HS-27A (cell line): ENCODE data around the gene MEP1A.
"Not testable (repeated sequence)": the region's sequence is repeated elsewhere in the genome, so short reads cannot be mapped to it uniquely, and the experiment has no call there.

Experiments used
- DNase-seq: peaks from one replicate; pipeline ENCODE4 v3.0.0-alpha.2; 2012; ENCODE audit warnings: low read depth, missing footprints

MEP1A gene

DNA sequence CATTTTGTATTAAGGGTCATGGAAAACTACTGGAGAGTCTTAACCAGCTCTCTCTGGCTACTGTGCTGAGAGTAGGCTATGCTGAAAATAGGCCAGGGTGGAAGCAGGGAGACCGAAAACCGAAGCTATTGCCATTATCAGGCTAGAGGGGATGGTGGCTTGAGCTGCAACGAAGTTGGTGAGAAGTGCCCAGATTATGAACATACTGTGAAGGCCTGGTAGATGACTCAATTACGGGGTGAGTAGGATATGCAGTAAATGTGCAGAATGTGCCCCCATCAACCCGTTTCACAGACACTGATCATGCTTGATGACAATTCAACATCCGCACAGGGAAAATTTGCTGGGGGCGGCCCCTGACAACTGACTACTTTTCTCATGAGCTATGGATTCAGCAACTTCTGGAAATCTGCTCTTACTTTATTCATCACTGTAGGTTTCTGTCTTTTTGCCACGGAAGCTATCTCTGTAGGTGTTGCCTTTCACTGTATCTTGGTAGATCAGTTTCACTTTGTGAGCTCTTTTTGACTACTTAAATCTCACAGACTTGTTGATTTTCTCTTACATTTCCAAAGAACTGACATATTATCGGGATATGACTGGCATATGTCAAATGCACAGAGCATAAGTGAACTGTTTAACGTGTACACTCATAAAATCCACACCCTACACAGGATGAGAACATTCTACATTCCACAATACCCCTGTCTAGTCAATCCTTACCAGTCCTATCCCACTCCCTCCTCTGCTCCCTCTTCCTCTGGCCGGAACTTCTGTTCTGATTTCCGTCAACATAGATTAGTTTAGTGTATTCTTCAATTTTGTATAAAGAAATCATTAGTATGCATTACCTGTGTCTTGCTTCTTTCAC lies 15.5 kb upstream of the MEP1A start:
- no peak for DNase-seq

GRCh38 chr6:46781478-46782378 lies 11.5 kb upstream of the MEP1A start:
- no peak for DNase-seq

GRCh38 chr6:46784535-46784934 lies 8.7 kb upstream of the MEP1A start:
- no peak for DNase-seq

- no peak for DNase-seq
Measured at GRCh38 chr6:46787871-46788540, 5.2 kb upstream of the MEP1A start.

GRCh38 chr6:46788791-46789190 lies 4.4 kb upstream of the MEP1A start:
- no peak for DNase-seq

GRCh38 chr6:46789434-46790354 lies 3.5 kb upstream of the MEP1A start:
- DNase-seq, result no peak

DNA sequence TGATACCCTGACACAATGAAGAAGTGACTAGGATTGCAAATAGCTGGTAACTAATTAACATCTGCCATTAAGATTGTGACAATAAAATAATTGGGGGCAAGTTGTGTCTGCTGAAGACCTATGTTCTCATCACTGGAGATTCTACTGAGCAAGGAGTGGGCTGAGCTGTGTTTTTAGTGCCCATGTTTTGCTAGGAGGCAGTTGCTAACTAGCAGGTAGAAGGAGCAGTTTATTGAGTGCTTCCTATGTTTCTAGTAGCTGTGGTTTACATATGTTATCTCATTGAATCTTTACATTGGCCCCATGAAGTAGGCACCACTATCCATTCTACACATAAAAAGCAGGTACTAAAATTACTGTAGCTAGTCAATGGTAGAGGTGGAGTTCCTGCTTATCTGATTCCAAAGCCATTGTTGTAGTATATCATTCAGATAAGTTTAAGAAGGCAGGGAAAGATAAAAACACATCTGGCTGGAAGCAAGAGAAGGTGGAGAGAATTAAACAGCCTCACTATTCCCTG lies 2.8 kb upstream of the MEP1A start:
- DNase-seq, result no peak

DNA sequence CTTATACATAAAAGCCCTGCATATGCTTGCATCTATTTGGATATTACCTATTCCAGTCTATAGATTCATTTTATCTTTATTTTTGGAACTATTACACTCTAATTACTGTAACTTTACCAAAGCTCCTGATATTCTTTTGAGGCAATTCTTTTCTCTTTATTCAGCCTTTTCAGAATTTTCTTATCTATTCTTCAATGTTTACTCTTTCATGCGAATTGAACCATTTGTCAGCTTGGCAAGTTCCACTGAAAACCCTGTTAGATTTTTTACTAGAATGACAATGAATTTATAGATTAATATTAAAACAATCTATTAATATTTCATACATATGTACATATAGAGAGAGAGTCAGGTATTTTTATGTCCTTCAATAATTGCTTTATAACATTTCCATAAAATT lies 554 bp upstream of the MEP1A start:
- DNase-seq, result no peak

DNA sequence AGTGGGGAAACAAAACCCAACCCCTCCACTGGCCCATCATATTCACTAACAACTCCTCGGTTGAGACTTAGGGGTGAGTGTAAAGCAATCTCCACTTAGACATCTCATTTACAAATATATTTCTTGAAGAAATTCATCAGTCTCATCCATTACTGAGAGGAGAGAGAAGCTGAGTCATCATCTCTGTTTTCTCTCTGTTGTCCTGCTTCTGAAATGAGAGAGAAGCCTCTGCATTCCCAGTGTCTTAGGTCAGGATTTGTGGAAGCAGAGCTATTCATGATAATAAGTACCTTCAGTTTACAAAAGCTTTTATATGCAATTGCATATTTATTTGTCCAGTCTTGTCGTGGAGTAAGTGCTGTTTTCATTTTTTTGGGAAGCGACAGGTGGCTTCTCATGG lies 879 bp downstream of the MEP1A start:
- DNase-seq, result no peak

GRCh38 chr6:46795816-46796215 lies 2.6 kb downstream of the MEP1A start:
- no peak for DNase-seq

DNA sequence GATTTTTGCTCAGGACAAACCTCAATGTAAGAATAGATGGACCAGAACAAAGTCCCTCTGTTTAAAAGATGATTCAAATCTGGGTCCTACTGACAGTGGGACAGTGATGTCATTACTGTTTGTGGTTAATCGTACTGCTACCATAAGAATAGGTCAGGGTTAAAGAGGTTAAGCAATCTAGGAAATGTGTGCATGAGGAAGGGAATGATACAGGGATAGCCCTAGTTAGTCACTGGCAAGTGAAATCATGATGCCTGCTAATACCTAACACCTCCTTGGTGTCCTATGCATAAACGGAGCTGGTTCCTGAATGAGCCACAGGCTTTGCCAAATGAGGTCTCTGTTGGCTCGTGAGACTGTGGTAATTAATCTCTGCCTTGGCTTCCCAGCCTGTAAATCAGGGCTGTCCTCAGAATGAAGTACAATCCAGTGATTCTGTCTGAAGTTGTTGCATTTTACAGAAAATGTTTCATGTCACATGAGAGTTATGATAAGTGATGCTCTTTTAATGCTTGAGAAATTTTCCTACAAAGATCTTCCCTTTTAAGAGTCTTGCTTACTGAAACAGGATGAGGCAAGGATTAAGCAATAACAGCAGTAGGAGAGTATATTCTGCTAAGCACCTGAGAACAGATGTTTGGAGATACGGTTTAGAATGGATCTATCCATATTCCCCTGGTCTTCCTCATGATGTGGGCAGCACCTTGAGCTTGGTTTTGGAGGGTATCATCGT lies 3.8 kb downstream of the MEP1A start:
- no peak for DNase-seq

DNA sequence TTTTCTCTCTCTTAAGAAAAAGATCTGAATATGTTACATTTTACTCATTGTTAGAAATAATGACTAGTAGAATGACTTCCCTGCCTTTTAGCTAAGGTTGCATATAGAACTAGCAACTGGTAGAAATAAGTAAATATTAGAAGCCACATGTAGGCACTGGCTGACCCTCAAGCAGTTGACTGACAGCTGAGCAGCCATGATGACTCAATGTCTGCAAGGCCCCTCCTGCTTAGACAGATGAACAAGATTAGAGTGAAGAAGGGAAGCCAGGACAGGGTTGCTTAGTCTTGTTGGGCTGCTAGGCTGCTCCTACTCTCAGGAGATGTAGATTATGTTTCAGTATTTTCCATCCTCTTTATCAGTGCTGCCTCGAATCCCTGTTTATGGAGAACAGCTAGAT lies 6.5 kb downstream of the MEP1A start:
- DNase-seq, result no peak

DNA sequence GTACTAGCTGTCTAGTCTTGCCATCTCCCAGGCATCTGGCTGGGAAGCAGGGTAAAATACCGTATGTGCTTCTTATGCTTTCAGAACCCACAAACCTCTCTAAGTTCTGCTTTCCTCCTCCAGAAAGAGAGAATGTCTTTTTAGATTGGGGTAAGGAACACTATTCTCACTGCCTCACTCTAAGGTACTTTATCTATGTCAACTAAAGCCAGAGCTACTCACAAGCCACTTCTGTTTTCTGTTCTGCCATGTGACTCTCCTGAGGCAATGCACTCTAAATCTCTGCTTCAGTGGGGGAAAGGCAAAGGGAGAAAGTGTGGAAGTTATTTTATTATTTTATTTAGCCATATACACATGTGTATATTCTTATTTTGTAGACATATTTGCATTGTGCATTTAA lies 15.6 kb downstream of the MEP1A start:
- no peak for DNase-seq

- DNase-seq, result no peak
Measured at GRCh38 chr6:46815130-46815529, 21.9 kb downstream of the MEP1A start.

- no peak for DNase-seq
Measured at GRCh38 chr6:46816626-46817025, 23.4 kb downstream of the MEP1A start.

- no peak for DNase-seq
Measured at GRCh38 chr6:46819561-46819960, 26.4 kb downstream of the MEP1A start.

GRCh38 chr6:46821458-46821881 lies 28.3 kb downstream of the MEP1A start:
- DNase-seq, result no peak

DNA sequence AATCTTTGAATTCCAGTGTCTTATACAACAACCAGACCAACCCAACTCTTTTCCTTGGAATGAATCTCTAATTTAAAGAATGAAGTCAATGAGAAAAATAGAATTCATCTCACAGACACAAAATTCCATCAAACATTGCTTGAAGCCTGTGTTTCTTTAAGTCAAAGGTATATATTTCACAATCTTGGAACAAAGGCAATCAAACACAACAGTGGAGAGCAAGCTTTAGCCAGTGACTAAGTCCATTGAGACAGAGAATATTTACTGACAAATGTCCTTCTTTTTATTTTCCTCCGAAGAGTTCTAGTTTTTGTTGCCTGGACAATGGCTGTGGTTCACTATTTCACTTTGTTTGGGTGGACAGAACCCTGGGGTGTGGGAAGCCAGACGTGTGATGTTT lies 35.8 kb downstream of the MEP1A start:
- no peak for DNase-seq

DNA sequence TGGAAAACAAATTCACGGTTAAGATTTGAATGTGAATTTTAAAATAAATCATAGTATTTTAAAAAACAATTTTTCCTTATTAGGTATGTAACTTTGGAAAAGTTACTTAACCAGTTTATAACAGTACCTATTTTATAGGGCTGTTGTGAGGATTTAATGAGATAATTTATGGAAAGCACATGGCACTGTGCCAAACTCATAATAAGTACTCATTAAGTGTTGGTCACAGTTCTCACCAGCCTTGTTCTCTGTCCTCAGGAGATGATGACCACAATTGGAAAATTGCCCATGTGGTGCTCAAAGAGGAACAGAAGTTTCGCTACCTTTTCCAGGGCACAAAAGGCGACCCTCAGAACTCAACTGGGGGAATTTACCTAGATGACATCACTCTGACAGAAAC lies 39.6 kb downstream of the MEP1A start:
- DNase-seq, result no peak

GRCh38 chr6:46834257-46834916 lies 41.2 kb downstream of the MEP1A start:
- DNase-seq, result not testable (repeated sequence)
